Fibroblast of skin of scalp (primary cell): Measurements from ENCODE around the gene EXOC3L1.

Experiments
- DNase-seq: peaks from one replicate; pipeline ENCODE4 v3.0.0-alpha.2; 2013

Gene EXOC3L1

DNA sequence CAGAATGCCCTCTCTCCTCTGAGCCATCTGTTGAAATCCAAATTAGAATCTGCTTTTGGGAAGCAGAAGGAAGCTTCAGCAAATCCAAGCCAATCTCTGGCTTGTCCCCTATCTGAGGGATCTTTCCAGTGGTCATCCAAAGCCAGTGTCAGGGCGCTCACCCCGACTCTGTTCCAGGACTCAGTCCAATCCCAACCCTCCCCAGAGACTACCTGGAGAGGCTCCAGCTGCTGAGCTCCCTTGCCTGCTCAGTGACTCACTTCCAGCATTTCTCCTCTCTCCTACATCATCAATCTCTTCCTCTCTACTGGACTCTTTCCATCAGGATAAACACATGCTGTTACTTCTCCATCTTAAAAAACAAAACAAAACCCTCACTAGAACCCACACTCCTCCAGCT, 8.6 kb downstream of the EXOC3L1 start:
- peak; percentile 74 for DNase-seq

- no peak for DNase-seq
Measured at GRCh38 chr16:67180166-67180565, 9.8 kb downstream of the EXOC3L1 start.

GRCh38 chr16:67179421-67180080, 10.4 kb downstream of the EXOC3L1 start:
- DNase-seq, result no peak

DNA sequence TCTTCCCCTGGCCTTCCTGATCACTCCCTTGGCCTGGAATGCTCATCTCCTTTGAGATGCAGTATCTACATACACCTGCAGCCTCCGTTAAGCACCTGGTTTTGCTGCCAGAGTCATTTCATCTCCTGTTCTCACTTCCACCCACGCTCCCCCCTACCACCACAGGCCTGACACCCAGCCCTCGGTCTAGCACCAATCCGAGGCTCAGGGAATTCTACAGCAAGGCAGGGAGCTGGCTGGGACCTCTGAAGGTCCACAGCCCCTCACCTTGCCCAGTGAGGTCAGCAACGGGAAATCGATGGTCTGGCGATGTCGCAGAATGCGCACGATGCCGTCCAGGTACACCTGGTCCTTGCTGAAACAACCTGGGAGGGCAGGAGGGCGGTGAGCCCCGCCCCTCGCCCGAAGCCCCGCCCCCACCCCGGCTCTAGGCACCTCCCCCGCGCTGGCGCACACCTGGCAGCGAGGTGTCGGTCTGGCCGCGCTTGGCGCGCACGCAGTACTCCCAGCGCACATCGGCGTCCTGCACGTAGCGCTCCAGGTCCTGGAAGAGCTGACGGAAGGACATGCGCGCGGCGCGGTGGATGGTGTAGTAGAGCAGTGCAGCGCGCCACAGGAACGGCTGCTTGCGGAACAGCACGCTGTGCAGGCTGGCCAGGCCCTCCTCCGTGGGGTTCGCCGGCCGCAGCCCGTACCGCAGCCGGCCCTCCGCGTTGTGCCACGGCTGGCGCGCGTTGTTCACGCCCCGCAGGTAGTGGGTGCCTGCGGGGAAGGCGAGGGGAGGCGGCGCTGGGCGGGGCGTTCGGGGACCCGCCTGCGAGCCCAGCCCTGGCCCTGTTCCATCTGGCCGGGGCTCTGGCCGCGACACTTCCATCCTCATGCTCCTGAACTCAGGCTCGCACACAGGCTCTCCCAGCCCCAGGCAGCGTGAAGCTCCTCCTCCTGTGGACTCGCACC, 11.9 kb downstream of the EXOC3L1 start:
- peak; percentile 43 for DNase-seq

DNA sequence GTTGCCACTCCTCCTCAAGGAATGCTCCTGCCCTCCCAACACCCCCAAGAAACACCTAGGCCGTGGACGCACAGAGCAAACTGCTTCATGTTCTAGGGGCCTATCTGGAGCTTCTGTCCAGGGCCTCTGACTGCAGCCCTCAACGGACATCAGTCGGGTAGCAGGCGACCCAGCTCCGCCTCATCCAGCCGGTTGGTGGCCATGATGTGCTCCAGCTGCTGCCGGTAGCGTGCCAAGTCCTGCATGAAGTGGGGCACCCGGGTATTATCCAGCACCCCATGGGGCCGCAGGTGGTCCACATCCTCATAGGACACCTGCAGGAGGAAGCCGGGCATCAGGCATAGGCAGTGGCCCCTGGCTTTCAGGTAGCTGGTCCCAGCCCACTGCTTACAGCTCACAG, 13.3 kb downstream of the EXOC3L1 start:
- no peak for DNase-seq

DNA sequence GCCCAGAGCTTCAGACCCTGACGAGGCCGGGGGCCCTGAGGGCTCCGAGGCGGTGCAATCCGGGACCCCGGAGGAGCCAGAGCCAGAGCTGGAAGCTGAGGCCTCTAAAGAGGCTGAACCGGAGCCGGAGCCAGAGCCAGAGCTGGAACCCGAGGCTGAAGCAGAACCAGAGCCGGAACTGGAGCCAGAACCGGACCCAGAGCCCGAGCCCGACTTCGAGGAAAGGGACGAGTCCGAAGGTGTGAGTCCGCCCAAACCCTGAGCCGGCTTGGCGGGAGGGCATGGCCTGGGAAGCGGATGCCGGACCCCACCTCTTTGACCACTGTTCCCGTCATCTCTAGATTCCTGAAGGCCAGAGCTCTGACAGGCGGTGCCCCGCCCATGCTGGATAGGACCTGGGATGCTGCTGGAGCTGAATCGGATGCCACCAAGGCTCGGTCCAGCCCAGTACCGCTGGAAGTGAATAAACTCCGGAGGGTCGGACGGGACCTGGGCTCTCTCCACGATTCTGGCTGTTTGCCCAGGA, 15.2 kb downstream of the EXOC3L1 start:
- DNase-seq, result no peak

DNA sequence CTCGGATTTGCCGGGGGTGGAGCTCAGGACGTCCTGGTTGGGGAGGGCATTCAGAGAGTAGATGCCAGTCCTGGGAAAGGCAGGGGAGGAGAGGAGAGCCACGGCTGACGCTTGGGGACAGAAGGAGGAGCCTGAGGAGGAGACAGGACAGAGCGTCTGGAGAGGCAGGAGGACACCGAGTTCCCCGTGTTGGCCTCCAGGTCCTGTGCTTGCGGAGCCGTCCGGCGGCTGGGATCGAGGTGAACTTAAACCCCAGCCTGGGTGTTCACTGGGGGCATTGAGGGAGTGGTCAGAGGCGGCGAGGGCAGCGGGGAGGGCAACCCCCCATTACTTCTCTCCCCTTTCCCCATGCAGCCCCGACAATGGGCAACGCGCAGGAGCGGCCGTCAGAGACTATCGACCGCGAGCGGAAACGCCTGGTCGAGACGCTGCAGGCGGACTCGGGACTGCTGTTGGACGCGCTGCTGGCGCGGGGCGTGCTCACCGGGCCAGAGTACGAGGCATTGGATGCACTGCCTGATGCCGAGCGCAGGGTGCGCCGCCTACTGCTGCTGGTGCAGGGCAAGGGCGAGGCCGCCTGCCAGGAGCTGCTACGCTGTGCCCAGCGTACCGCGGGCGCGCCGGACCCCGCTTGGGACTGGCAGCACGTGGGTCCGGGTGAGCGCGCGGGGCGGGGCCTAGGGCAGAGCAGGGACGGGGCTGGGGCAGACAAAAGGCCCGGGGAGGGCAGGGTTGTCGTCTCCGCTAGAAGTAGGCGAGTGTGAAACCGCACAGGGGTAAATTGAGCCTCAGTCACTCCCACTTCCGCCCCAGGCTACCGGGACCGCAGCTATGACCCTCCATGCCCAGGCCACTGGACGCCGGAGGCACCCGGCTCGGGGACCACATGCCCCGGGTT, 15.9 kb downstream of the EXOC3L1 start:
- DNase-seq, result peak; percentile 73

DNA sequence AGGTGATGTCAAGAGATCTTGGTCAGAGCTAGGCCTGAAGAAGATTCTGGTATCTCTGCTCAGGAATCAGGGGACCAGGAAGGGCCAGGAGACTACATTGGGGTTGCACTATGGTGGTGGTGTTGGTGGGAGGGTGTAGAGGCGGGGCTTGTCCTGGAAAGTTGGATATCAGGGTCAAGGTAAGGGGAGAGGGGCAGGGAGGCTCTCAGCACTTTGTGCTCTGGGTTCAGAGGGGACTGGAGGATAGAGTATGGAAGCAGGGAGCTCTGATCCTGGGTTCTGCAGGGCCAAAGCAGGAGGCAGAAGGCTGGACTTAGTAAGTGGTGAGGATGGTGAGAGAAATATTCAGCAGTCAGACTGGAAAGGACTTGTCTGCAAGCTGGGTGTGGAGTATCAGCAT, 16.6 kb downstream of the EXOC3L1 start:
- no peak for DNase-seq

DNA sequence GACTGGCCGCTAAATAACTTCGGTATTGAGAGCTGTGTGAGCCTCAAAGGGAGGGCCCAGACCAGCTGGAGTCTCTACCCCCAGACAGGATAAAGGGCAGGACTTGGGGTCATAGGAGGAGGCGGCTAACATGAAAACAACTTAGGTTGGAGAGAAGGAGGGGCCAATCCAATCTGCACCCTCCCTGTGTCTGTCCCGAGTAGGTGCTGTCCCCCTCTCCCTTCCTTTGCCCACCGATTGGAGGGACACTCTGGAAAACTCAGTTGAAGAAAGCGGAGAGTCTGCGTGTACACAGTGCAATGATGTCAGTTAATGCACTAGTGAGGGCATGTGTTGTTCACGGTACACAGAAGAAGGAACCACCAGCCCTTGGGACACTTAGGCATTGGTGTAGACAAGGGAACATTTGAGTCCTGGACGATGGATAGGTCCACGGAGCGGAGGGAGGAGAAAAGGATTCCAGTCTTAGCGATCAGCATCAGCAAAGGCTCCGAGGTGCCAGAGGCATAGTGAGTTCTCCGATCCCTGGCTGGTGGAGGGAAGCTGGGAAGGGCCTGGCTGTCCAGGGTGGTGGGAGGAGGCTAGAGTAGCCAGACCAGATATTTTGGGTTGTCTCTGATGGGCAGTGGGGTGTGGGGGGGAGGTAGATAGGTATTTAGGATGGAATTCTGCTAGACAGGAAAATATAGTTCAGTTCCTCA, 18.8 kb downstream of the EXOC3L1 start:
- no peak for DNase-seq

GRCh38 chr16:67170168-67170948, 19.6 kb downstream of the EXOC3L1 start, which contains the start of gene NOL3:
Gene NOL3 (plus strand): TSS chr16:67170538.
- DNase-seq, result peak; percentile 91

DNA sequence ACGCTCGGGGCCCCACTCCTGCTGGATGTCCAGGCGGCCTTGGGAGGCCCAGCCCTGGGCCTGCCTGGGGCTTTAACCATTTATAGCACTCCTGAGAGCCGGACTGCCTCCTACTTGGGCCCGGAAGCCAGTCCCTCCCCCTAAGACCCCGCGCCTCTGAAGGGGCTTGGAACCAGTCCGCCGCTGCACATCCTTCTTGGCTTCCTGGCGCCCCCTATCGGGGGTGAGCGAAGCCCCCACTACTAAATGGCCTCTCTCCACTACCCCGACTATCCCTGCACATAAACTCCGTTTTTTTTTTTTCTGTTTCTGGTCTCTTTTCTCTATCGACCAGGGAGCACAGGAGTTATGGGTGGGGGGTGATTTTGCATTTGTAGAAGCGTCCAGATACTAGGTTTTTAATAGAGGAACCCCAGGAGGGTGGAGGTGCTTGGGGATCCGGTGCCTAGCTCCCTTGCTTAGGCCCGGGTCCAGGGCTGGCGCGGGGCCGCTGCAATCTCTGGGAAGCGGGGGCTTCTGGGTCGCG, 20.2 kb downstream of the EXOC3L1 start:
- DNase-seq, result peak; percentile 52

GRCh38 chr16:67169011-67169451, 20.9 kb downstream of the EXOC3L1 start:
- no peak for DNase-seq

- no peak for DNase-seq
Measured at GRCh38 chr16:67167588-67167987, 22.3 kb downstream of the EXOC3L1 start.

DNA sequence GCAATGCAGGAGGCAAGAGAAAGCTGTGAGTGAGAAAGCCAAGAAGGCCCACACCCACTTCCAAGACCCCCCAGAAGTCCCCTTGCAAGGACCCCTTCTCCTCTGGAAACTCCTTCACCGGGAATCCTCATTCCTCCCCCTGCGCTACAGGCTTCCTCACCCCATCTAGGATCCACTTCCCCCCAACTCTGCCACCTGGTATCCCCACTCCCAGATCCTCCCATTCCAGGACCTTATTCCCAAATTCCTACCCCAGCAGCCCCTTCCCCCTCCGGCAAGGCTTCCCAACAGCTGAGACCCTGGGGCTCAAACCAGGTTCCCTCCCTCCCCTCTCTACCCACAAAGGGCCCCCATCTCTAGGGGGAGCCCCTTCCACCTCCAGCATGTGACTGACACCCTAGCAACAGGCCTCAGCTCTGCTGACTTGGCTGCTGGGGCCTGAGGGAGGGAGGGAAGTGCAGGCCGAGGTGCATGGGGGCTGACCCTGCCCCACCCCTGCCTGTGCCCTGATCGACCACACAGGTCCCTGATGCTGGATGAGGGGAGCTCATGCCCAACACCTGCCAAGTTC, 23.3 kb downstream of the EXOC3L1 start:
- DNase-seq, result no peak

DNA sequence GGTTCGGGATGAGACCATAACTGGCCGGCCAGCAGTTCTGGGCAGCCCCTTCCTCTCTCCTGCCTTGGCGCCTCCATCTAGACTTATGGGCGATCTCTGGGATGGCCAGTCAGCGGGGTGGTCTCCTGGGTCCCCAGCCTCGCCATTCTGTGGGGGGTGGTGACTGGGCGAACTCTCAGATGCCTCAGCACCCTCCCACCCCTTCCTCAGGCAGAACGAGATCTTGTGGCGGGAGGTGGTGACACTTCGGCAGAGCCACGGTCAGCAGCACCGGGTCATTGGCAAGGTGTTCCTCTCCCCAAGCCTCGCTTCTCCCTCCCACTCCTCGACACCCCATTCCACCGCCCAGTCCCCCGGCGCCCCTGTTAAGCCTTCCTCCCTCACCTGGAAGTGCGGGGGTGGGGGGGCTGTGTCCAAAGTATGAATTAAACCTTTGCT, 23.8 kb downstream of the EXOC3L1 start:
- DNase-seq, result no peak

DNA sequence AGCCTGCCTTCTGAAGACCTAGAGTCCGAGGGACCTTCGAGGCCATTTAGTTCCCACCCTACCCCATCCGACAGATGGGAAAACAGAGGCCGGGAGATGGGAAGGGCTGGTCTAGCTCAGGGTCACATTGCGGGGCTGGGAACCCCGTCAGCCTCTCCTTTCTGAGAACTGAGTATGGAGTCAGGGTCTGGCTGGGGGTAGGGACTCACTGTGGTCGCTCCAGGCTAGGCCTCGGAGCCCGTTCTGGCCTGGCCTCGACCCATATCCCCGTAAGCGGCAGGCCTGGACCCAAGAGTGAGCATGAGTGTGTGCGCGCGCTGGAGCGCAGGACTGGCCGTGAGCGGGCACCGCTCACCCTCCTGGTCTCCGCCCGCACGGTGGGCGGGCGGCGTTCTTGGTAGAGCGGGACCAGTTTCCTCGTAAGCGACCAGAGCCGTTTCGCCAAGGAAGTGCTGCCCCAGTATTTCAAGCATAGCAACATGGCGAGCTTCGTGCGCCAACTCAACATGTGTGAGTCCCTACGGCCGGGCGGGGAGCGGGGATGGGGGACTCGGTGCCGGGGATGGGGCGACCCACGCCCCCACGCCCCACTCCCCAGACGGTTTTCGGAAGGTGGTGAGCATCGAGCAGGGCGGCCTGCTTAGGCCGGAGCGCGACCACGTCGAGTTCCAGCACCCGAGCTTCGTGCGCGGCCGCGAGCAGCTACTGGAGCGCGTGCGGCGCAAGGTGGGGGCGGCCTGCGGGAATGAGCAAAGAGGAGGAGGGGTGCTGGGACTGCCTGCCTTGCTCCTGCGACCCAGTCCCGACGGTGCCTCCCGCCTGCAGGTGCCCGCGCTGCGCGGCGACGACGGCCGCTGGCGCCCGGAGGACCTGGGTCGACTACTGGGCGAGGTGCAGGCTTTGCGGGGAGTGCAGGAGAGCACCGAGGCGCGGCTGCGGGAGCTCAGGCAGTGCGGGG, 24.5 kb downstream of the EXOC3L1 start:
- DNase-seq, result no peak

GRCh38 chr16:67164599-67165061, 25.3 kb downstream of the EXOC3L1 start, which contains the start of gene HSF4:
Gene HSF4 (plus strand): TSS chr16:67164745. CDS start chr16:67164812, 67 bp downstream.
- no peak for DNase-seq

DNA sequence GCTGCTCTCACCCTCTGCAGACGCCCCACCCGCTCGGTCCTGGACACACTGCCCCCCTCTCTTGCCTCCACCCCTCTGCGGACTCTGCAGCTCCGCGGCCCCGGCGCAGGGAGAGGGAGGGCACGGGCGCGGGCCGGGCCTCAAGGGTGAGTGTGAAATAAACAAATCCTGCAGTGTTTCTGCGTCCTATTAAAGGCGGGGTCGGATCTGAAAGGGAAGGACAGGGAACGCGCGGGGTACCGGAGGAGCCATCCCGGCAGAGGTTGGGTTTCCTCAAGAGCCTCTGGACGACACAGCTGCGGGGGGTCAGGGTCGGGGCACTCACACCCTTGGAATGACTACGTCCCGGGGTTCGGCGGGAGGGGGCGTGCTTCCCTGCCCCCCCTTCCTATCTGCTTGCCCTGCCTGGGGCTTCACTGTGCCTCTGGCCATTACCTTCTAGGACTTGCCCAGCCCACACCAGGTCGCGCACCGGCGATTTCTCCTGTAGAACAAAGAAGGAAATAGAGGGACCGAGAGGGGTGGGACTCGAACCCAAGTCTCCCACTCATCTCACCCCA, 25.9 kb downstream of the EXOC3L1 start:
- DNase-seq, result no peak
